ENCODE measurements around the gene SOWAHC.
A peak's percentile ranks its signal among the peaks of the same experiment; 100 is the strongest.
"Not testable (repeated sequence)": the region's sequence is repeated elsewhere in the genome, so short reads cannot be mapped to it uniquely, and the experiment has no call there.

SOWAHC gene, protein sequence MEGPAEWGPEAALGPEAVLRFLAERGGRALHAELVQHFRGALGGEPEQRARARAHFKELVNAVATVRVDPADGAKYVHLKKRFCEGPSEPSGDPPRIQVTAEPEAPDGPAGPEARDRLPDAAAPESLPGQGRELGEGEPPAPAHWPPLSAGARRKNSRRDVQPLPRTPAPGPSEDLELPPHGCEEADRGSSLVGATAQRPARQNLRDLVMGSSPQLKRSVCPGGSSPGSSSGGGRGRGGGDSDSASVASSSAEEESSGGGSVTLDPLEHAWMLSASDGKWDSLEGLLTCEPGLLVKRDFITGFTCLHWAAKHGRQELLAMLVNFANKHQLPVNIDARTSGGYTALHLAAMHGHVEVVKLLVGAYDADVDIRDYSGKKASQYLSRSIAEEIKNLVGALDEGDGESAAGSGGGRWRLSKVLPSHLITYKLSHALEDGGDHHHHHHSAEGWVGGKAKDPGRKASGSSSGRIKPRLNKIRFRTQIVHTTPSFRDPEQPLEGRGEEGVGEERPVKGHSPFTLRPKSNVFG

DNA sequence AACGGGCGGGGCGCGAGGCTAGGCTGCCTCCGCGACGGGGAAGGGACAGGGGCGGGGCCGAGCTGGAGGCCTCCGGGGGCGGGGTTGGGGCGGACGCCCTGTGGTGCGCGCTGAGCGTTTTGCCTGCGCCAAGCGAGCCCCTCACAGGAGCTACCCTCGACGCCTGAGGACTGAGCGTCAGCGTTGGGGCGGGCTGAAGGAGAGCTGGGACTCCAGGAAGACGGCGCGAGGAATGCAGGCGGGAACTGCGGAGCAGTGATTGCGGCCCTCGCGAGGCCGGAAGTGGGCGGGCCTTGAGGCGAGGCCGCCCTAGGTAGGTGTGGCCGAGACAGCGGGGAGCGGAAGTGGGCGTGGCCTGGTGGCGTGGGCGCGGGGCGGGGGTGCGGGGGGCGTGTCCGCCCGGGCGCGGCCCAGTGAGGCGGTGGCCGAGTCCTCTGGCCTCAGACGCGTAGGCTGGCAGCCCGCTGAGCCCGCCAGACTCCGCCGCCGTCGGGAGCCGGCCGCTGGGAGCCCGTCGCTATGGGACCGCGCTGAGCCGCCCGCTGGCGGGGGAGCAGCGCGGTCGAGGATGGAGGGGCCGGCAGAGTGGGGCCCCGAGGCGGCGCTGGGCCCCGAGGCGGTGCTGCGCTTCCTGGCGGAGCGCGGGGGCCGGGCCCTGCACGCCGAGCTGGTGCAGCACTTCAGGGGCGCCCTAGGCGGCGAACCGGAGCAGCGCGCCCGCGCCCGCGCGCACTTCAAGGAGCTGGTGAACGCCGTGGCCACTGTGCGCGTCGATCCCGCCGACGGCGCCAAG, at the start of gene SOWAHC, which contains the start of gene SEPTIN10:
SOWAHC (plus strand) TSS at position 443 of the 793 bp plus-strand sequence; CDS start at position 569, 126 bp downstream.
SEPTIN10 (minus strand) TSS at position 45 of the 793 bp plus-strand sequence. CDS start 139 bp downstream, outside the sequence.
- DNase-seq (ENCODE audit: low spot score), result peak; percentile 98

DNA sequence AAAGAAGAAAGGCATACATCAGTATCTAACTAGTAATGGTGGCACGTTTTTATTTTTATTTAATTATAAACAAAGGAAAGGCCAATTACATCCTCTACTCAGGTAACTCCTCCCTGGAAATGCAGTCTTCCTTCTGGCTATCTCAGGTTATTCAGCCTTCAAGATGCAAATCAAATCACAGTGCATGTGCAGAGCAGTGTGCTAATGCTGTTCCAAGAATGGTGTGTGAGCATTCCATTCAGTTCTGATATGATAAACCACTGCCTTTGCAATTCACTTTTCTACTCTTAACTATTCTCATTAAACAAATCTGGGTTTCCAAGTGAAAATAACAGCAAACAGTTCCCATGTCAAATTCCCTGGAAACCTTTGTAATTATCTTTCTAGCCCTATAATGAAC, 38.8 kb upstream of the SOWAHC start:
- DNase-seq (ENCODE audit: low spot score), result no peak

DNA sequence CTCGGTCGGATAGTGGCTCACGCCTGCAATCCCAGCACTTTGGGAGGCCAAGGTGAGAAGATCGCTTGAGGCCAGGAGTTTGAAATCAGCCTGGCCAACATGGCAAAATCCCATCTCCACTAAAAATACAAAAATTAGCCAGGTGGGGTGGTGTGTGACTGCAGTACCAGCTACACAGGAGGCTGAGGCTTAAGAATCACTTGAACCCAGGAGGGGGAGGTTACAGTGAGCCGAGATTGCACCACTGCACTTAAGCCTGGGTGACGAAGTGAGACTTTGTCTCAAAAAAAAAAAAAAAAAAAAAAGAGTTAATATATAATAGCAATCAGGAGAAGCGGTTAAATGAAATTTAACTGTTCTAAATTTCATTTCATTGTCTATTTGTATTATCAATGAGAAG, 36.5 kb upstream of the SOWAHC start:
- not testable (repeated sequence) for DNase-seq (ENCODE audit: low spot score)

DNA sequence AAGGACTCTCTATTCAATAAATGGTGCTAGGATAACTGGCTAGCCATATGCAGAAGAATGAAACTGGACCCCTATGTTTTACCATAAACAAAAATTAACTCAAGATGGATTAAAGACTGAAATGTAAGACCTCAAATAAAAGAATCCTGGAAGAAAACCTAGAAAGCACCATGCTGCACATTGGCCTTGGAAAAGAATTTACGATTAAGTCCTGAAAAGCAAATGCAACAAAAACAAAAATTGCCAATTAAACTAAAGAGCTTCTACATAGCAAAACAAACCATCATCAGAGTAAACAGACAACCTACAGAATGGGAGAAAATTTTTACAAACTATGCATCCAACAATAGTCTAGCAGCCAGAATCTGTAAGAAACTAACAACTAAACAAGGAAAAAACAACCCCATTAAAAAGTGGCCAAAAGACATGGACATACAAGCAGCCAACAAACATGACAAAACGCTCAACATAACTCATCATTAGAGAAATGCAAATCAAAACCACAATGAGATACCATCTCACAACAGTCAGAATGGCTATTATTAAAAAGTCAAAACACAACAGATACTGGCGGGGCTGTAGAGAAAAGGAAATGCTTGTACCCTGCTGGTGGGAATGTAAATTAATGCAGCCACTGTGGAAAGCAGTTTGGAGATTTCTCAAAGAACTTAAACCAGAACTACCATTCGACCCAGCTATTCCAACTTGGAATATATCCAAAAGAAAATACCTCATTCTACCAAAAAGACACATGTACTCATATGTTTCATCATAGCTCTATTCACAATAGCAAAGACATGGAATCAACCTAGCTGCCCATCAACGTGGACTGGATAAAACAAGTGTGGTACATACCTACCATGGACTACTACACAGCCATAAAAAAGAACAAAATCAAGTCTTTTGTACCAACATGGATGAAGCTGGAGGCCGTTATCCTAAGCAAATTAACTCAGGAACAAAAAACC, 31.0 kb upstream of the SOWAHC start:
- DNase-seq (ENCODE audit: low spot score), result no peak

DNA sequence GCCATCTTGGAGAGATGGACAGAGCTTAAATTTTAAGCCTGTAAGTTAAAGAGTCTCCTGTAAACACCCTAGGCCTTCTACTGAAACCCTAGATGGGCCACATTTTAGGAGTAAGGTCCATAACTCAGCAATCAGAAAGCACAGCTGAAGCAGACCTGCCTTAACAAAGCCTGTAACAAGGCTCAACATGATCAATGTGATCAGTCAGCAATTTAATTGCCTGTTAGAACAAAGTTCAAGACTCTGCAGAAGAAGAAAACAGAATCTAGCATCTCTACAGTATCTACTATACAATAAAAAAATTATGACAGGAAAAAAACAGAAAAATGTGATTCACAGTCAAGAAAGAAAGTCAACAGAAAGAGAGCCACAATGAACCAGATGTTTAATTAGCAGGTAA, 27.5 kb upstream of the SOWAHC start:
- no peak for DNase-seq (ENCODE audit: low spot score)

DNA sequence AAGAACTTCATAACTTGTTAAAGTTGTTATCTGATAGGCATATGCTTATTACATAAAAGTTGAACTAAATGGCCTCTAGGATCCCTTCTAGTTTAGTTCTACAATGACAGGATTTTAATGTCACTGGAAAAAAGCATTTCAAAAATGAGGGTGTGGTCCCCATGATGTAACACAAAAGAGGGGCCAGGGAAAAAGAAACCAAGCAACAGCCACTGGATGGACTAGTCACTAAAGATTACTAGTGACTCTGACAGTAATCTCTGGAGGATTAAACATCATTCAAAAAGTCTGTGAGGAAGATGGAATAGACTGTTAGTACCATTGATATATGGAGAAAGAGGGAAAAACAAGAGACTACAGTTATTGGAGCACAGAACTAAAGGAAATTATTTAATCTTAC, 23.0 kb upstream of the SOWAHC start:
- DNase-seq (ENCODE audit: low spot score), result no peak

DNA sequence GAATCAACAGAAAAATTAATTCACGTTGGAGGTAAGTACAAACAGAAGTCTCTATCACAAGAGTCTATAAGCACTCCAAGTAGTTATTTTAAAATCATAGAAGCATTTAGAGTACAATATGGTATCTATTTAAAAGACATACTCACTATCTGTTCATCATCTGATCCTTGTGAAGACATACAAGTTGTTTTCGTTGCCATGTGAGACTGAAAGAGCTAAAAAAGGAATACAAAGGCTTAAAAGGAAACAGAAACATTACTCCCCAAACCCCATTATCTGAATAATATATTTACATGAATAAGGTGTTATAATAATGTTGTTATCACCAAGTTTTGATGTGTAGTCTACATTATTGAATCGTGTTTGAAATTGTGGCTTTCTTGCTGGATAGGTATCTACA, 21.3 kb upstream of the SOWAHC start:
- no peak for DNase-seq (ENCODE audit: low spot score)

DNA sequence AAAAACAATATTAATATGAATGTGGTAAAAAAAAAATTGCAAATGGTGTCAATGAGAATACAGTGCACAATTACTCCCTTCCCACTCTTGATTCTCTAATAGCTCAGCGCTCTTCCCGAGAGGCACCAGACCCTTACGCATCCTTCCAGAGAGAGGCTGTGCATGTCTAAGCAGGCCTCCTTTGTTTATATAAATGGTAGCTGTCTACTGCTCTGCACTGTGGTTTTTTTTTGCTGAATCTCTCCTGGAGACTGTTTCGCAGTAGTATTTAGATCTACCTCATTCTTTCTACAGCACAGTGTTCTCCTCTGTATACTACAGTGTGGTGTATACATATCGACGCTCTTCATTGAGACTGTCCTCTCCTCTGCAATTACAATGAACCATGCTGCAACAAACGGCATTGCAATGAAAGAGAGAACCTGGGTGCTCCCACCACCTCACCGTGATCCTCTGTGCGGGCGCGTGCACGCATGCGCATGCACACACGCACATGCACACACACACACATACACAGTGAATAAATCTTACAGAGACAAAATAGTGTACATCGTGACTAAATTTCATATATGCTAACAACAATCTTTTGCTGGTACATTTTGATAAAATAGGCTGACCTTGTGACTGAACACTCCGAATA, 19.8 kb upstream of the SOWAHC start:
- DNase-seq (ENCODE audit: low spot score), result no peak

DNA sequence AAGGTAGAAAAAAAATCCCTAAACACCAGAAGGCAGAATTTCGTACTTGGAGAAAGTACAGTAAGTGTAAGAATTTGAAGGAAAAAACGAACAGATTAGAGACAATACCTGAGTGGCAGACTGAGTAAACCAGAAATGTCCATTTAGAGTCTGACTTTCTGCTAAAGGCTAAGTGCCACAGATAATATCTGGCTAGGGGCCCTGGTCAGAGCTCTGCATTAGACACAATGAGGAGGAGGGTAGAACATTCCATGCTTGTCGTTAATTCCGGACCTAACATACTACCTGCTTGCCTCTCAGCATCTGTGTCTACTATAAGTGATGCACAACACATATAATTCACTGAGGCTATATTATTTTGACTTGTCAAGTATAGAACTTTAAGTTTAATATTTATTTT, 18.5 kb upstream of the SOWAHC start:
- no peak for DNase-seq (ENCODE audit: low spot score)

DNA sequence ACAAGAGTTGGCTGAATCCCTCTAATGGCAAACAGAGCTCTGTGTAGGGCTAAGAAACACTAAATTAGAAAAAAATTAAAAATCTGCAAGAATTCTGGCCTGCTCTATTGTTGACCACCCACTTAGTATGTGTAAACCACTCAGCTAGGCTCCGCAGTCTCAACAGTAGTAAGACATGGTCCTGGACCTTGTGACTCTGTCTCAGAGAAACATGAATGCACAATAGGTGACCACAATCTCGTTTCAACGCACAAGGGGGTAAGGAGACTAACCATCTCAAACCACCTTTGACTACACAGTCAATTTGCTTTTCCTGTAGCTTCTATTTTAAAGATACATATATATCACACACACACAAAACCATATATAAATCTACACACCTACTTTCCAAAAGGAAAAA, 16.9 kb upstream of the SOWAHC start:
- DNase-seq (ENCODE audit: low spot score), result no peak

DNA sequence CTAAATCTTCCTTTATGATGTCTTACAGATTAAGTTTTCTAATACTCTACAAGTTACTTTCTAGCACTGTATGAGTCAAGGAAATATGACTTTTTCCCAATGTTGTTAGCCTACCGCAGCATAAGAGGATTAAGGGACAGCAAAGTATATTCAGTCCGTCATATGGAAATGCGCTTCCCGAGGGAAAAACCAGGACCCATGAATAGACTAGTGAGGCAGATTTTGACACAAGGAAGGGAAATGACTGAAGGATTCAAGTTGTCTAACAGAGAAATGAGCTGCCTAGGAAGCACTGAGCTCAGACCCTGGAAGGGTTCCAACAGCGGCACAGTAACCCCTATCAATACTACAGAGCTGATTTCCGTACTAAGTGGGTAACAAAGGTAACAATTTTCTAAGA, 12.4 kb upstream of the SOWAHC start:
- DNase-seq (ENCODE audit: low spot score), result no peak

DNA sequence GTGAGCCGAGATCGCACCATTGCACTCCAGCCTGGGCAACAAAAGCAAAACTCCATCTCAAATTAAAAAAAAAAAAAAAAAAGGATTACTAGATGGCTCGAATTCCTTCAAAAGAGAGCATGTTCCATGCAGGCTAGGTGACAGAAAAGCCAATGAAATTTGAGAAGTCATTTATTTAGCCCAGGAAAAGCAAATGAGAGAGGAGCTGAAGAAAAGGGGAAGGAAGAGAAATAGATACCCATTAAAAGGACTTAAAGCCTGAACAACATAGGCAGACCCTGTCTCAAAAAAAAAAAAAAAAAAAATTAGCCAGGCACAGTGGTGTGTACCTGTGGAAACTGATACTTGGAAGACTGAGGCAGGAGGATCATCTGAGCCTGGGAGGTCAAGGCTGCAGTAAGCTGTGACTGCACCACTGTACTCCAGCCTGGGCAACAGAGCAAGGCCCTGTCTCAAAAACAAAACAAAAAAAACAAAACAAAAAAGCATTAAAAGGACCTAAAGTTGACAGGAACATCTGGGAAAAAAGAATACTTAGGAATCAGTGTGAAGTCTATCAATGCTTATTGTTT, 11.5 kb upstream of the SOWAHC start:
- no peak for DNase-seq (ENCODE audit: low spot score)

DNA sequence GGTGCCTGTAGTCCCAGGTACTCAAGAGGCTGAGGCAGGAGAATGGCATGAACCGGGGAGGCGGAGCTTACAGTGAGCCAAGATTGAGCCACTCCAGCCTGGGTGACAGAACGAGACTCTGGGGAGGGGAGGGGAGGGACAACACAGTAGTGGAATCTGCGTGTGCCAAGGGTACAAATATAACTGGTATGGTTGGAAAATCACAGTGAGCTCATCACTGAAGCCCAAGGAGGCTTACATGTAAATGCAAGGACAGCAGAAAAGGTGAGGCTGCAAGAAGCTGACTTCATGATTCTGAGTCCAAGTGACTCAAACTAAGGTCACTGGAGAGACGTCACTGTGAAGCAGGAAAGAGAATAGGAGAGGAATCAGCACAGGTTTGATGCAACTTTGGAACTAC, 9.6 kb upstream of the SOWAHC start:
- no peak for DNase-seq (ENCODE audit: low spot score)

DNA sequence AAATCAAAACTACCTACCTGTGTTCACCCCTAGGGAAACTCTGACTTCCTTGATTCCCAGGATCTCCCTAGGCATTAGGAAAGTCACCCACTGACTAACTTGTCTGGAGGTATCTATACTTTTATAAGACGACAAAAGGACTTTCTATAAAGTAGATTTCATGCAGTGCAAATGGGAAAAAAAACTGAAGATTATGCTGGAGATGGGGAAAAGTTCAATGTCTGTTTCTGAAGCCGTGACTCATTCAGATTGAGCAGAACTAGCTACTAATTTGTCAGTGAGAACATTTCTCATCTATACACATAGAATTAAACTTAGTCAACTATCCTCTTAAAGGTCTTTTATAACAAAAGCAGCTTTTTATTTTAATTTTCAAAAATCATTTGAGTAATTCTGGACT, 6.4 kb upstream of the SOWAHC start:
- no peak for DNase-seq (ENCODE audit: low spot score)

DNA sequence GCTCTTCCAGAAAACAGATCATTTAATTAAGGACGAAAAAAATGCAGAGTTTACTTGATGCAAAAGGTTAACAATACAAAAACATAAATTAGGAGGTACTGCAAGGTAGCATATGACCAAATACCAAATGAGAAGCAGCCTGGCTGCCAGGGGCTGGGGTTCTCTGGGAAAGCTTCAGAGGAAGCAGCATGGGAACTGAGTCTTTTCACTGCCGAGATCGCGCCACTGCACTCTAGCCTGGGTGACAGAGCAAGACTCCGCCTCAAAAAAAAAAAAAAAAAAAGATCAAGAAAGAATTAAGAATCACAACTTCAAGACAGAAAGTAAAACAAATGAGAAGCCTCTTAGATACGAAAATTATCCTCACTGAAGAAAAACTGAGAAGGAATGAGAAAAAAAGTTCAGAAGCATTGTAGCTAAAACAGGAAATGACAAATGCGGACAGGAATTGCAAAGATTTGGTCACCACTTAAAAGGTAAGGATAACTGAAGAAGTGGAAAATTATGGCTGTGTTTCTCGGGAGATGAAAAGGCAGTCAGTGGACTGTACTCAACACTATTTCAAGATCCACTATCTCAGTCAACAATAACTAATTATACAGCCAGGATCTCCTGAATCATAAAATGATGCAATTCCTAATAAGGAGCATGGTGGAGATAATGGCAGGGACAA, 4.7 kb upstream of the SOWAHC start:
- no peak for DNase-seq (ENCODE audit: low spot score)

DNA sequence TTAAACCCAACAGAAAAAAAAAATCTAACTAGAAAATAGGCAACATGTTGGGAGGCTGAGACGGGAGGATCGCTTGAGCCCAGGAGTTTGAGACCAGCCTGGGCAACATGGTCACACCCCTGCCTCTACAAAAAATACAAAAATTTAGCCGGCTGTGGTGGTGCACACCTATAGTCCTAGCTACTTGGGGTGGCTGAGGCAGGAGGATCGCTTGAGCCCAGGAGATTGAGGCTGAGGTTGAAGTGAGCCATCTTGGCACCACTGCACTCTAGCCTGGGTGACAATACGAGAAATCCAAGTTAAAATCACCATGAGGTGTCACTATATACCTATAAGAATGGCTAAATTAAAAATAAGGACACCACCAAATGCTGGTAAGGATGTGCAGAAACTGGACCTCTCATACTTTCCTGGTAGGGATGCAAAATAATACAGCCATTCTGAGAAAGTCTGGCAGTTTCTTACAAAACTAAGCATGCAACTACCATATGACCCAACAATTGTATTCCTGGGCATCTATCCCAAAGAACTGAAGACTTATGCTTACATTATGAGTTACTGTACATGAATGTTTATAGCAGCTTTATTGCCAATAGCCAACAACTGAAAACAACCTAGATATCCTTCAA, 2.6 kb upstream of the SOWAHC start:
- DNase-seq (ENCODE audit: low spot score), result no peak

DNA sequence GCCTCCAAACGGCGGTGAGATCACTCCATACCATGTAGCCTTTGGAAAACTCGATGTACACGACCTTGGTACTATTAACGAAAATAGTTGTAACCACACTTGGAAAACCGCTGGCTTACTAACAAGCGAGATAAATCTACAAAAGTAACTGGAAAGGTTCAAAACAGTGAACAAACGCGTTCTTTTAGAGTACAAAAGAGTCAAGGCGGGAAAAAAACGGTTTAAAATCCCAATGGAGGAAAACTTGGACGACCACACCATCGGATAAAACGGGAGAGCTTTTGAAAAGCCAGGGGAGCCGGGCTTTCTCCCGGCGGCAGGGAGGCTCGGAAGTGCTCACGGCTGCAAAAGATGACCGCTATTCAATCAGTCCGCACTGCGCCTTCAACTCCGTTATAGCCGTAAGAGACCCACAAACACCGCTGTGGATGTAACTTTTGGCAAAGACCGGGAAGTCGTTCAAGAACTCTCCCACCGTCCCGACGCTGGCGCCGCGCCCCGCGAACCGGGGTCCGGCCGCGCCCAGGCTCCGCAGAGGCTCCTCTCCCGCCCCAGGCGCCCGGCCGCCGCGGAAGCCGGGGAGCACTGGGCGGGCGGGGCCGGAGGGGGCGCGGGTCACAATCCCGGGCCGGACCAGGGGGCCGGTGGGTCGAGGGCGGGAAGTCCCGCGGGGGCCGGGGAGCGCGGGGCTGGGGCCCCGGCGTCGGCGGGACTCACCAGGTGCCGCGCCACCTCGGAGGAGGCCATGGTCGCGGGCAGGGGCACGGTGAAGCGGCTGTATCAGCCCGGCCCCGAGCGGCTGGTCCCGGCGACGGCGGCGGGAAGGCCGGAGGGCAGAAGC, 863 bp upstream of the SOWAHC start:
- DNase-seq (ENCODE audit: low spot score), result peak; percentile 87

DNA sequence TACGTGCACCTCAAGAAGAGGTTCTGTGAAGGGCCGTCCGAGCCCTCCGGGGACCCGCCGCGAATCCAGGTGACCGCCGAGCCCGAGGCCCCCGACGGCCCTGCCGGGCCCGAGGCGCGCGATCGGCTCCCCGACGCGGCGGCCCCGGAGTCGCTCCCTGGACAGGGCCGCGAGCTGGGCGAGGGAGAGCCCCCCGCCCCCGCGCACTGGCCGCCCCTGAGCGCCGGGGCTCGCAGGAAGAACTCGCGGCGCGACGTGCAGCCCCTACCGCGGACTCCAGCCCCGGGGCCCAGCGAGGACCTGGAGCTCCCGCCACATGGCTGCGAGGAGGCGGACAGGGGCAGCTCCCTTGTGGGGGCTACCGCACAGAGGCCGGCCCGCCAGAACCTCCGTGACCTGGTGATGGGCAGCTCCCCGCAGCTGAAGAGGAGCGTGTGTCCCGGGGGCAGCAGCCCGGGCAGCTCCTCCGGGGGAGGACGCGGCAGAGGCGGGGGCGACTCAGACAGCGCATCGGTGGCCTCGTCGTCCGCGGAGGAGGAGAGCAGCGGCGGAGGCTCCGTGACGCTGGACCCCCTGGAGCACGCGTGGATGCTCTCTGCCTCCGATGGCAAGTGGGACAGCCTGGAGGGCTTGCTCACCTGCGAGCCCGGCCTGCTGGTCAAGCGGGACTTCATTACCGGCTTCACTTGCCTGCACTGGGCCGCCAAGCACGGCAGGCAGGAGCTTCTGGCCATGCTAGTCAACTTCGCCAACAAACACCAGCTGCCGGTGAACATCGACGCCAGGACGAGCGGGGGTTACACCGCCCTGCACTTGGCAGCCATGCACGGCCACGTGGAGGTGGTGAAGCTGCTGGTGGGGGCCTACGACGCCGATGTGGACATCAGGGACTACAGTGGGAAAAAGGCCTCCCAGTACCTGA, 812 bp downstream of the SOWAHC start:
- peak; percentile 70 for DNase-seq (ENCODE audit: low spot score)

All from left forelimb (tissue), 1 donor.